SK-N-SH (cell line): Measurements from ENCODE around the gene HSF5. TPM values are rescaled to one million over a fixed set of nuclear protein-coding genes. Genes with fewer than 3 reads are reported as not detected.

ENCODE experiments used
- CTCF ChIA-PET: fragments of 300-600, 350-600 bp; formaldehyde crosslinking; extraction: SDS; loops from one replicate; lab custom pipeline; 2021; lab: Yijun Ruan, JAX
- POLR2A ChIA-PET: fragments of 350-600 bp; sonication (Branson Sonifier 250); formaldehyde crosslinking; extraction: SDS; loops from one replicate; lab custom pipeline; 2020; ENCODE audit warnings: antibody characterized with exemption, inconsistent platforms; lab: Yijun Ruan, JAX
- DNase-seq: peaks from one replicate; pipeline ENCODE4 v3.0.0; 2012
- H2AFZ ChIP-seq: fragments of 200-600 bp; sonication (generic); 2 replicates; pipeline ENCODE4 v1.8.1; 2016; ENCODE audit warnings: antibody characterized with exemption, mild to moderate bottlenecking, low read depth
- H3F3A ChIP-seq: fragments of 200-600 bp; sonication (generic); replicated peaks from 2 replicates; pipeline ENCODE3; 2016; ENCODE audit warnings: antibody characterized with exemption, mild to moderate bottlenecking; ENCODE audit not compliant: insufficient read depth
- H3K27ac ChIP-seq, 2 experiments: fragments of 200-500 bp in 1 of 2; fragments of 200-600 bp in 1 of 2; sonication (Bioruptor generic) in 1 of 2; sonication (generic), shearing (Covaris generic) in 1 of 2; 2 replicates each; pipeline versions ENCODE4 v1.5.1 to v1.6.1; 2014 to 2016; ENCODE audit warnings: low read depth in 2 of 2, inconsistent platforms in 1 of 2, low read length in 1 of 2, mild to moderate bottlenecking in 1 of 2, mixed read lengths in 1 of 2
- H3K27me3 ChIP-seq: fragments of 200-600 bp; sonication (generic), shearing (Covaris generic); 2 replicates; pipeline ENCODE4 v1.6.1; 2016; ENCODE audit warnings: mixed run types; ENCODE audit not compliant: insufficient read depth
- H3K36me3 ChIP-seq, 2 experiments: fragments of 200-500 bp in 1 of 2; fragments of 200-600 bp in 1 of 2; sonication (Bioruptor generic) in 1 of 2; sonication (generic) in 1 of 2; replicated peaks in 1 of 2; 2 replicates each; pipeline versions ENCODE3 to v1.5.1; 2014 to 2016; ENCODE audit warnings: low read length in 1 of 2, mild to moderate bottlenecking in 1 of 2; ENCODE audit not compliant: insufficient read depth in 2 of 2, control insufficient read depth in 1 of 2
- H3K4me1 ChIP-seq, 2 experiments: fragments of 200-500 bp in 1 of 2; fragments of 200-600 bp in 1 of 2; sonication (Bioruptor generic) in 1 of 2; sonication (generic), shearing (Covaris generic) in 1 of 2; 2 replicates each; pipeline versions ENCODE4 v1.5.1 to v1.6.1; 2014 to 2016; ENCODE audit warnings: low read depth in 1 of 2, low read length in 1 of 2, mixed run types in 1 of 2; ENCODE audit not compliant: insufficient read depth in 2 of 2, control insufficient read depth in 1 of 2
- H3K4me2 ChIP-seq: fragments of 200-600 bp; sonication (generic), shearing (Covaris generic); 2 replicates; pipeline ENCODE4 v1.6.1; 2017; ENCODE audit warnings: mixed run types
- H3K4me3 ChIP-seq, 2 experiments: fragments of 200-500 bp in 1 of 2; fragments of 200-600 bp in 1 of 2; sonication (Bioruptor generic) in 1 of 2; sonication (generic), shearing (Covaris generic) in 1 of 2; 2 replicates each; pipeline versions ENCODE4 v1.5.1 to v1.8.1; 2014 to 2016; ENCODE audit warnings: low read depth in 2 of 2, inconsistent platforms in 1 of 2, low read length in 1 of 2, mild to moderate bottlenecking in 1 of 2, mixed read lengths in 1 of 2, moderate library complexity in 1 of 2
- H3K79me2 ChIP-seq: fragments of 200-600 bp; sonication (generic); 2 replicates; pipeline ENCODE4 v1.8.1; 2017; ENCODE audit warnings: mild to moderate bottlenecking; ENCODE audit not compliant: insufficient read depth
- H3K9ac ChIP-seq: fragments of 200-600 bp; sonication (generic); 2 replicates; pipeline ENCODE4 v1.6.1; 2017; ENCODE audit warnings: mixed run types
- H3K9me2 ChIP-seq: fragments of 200-600 bp; sonication (generic); 2 replicates; pipeline ENCODE4 v1.6.1; 2017; ENCODE audit warnings: mixed run types
- H3K9me3 ChIP-seq: fragments of 200-600 bp; sonication (generic); 2 replicates; pipeline ENCODE4 v1.6.1; 2017; ENCODE audit warnings: mixed run types, mild to moderate bottlenecking, moderate library complexity
- H4K20me1 ChIP-seq: fragments of 200-600 bp; sonication (generic); 2 replicates; pipeline ENCODE4 v1.6.1; 2017; ENCODE audit warnings: mild to moderate bottlenecking, mixed run types; ENCODE audit not compliant: insufficient read depth
- CHD2 ChIP-seq: fragments of 150-350 bp; IDR thresholded peaks from 2 replicates; pipeline ENCODE4 v1.6.1; 2018; ENCODE audit warnings: low read length; ENCODE audit not compliant: partially characterized antibody
- FOSL2 ChIP-seq: IDR thresholded peaks from 2 replicates; pipeline ENCODE4 v1.4.0; 2012; ENCODE audit warnings: low read depth, mild to moderate bottlenecking, moderate library complexity, borderline replicate concordance
- GABPA ChIP-seq: IDR thresholded peaks from 2 replicates; pipeline ENCODE4 v1.4.0; 2012; ENCODE audit warnings: low read depth, mild to moderate bottlenecking
- GATA2 ChIP-seq: sonication (generic); formaldehyde crosslinking; IDR thresholded peaks from 2 replicates; pipeline ENCODE4 v1.5.0; 2020; ENCODE audit warnings: mild to moderate bottlenecking, missing genetic modification reagents
- MXI1 ChIP-seq: IDR thresholded peaks from 2 replicates; pipeline ENCODE4 v1.6.1; 2012; ENCODE audit warnings: mild to moderate bottlenecking, low read depth, low read length, improper control_type of control experiment
- POLR2AphosphoS5 ChIP-seq: IDR thresholded peaks from 2 replicates; pipeline ENCODE4 v1.6.1; 2012; ENCODE audit warnings: low read depth, low read length
- SMC3 ChIP-seq: IDR thresholded peaks from 2 replicates; pipeline ENCODE4 v1.6.1; 2012; ENCODE audit warnings: low read depth, low read length, improper control_type of control experiment
- WGBS: methylation state at CpG from one replicate; pipeline ENCODE4 v1.1.6; 2017; ENCODE audit warnings: low lambda C conversion rate; 5-methylcytosine and 5-hydroxymethylcytosine counted together
- polyA plus RNA-seq, 3 experiments: library from polyadenylated mRNA; depleted of rRNA; stranded (reverse); fragments of >200 nt; gene quantifications; 2 replicates each; pipeline ENCODE4 v1.2.3, GENCODE V29; 2012
- TF ChIP-seq, protein P1 (sequence below): fragments of 150-350 bp; IDR thresholded peaks from 2 replicates; pipeline ENCODE4 v1.6.1; 2016; ENCODE audit warnings: mild to moderate bottlenecking, low read depth, low read length
- TF ChIP-seq, protein P2 (sequence below): IDR thresholded peaks from 2 replicates; pipeline ENCODE4 v1.6.1; 2012; ENCODE audit warnings: mild to moderate bottlenecking, low read depth, low read length, moderate library complexity
- TF ChIP-seq, protein P3 (sequence below): fragments of 200-600 bp; sonication (generic); IDR thresholded peaks from 2 replicates; pipeline ENCODE4 v1.6.1; 2017; ENCODE audit warnings: antibody characterized with exemption, mild to moderate bottlenecking, moderate library complexity

The HSF5 gene
- polyA plus RNA-seq, 1 of the 3 experiments (the other 2 are of a cell fraction), result not detected

DNA sequence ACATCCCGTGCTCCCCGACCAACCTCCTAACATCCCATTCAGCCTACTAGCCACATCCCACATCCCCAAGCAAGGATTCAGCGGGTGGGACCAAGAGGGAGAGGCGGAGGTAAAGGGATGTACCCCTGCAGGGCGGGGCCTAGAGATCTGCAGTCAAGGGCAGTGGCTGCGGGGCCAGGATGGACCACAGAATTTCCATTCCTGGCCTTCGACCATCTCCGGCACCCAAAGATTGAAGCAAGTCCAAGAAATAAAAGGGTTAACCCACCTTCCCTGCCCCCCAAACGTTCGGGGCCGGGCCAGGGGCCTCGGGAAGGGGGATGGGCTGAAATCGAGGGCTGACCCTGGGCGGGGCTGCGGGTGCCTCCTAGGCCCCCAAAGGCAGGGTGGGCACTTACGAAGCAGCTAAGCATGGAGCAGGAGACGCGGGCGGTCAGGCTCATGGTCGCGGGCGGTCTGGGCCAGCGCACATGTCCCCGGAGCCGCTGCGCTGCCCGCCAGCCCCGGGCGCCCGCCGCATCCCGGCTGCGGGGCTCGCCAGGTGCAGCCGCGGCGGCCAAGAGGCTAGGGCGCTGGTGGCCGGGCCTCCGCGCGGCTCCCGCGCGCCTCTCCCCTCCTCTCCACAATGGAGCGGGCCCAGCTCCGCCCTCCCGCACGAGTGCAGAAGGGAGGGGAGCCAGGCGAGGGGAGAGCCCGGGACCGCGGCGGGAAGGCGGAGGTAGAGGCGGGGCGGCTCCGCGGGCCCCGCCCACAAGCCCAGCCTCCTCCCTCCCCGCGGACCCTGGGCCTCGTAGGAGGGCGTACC is 26.0 kb upstream of the HSF5 start, which contains the start of gene MTMR4 (continued):
- TF ChIP-seq, protein P1, sequence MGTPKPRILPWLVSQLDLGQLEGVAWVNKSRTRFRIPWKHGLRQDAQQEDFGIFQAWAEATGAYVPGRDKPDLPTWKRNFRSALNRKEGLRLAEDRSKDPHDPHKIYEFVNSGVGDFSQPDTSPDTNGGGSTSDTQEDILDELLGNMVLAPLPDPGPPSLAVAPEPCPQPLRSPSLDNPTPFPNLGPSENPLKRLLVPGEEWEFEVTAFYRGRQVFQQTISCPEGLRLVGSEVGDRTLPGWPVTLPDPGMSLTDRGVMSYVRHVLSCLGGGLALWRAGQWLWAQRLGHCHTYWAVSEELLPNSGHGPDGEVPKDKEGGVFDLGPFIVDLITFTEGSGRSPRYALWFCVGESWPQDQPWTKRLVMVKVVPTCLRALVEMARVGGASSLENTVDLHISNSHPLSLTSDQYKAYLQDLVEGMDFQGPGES, result no peak
- no peak for TF ChIP-seq GATA2 (CRISPR knock-in tag)
- TF ChIP-seq CHD2, result peak; percentile 26
- no peak for TF ChIP-seq SMC3
- no peak for TF ChIP-seq FOSL2
- peak; percentile 28; the same call in 1 of the 2 replicates for TF ChIP-seq POLR2AphosphoS5
- TF ChIP-seq, protein P2, sequence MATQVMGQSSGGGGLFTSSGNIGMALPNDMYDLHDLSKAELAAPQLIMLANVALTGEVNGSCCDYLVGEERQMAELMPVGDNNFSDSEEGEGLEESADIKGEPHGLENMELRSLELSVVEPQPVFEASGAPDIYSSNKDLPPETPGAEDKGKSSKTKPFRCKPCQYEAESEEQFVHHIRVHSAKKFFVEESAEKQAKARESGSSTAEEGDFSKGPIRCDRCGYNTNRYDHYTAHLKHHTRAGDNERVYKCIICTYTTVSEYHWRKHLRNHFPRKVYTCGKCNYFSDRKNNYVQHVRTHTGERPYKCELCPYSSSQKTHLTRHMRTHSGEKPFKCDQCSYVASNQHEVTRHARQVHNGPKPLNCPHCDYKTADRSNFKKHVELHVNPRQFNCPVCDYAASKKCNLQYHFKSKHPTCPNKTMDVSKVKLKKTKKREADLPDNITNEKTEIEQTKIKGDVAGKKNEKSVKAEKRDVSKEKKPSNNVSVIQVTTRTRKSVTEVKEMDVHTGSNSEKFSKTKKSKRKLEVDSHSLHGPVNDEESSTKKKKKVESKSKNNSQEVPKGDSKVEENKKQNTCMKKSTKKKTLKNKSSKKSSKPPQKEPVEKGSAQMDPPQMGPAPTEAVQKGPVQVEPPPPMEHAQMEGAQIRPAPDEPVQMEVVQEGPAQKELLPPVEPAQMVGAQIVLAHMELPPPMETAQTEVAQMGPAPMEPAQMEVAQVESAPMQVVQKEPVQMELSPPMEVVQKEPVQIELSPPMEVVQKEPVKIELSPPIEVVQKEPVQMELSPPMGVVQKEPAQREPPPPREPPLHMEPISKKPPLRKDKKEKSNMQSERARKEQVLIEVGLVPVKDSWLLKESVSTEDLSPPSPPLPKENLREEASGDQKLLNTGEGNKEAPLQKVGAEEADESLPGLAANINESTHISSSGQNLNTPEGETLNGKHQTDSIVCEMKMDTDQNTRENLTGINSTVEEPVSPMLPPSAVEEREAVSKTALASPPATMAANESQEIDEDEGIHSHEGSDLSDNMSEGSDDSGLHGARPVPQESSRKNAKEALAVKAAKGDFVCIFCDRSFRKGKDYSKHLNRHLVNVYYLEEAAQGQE, result no peak

DNA sequence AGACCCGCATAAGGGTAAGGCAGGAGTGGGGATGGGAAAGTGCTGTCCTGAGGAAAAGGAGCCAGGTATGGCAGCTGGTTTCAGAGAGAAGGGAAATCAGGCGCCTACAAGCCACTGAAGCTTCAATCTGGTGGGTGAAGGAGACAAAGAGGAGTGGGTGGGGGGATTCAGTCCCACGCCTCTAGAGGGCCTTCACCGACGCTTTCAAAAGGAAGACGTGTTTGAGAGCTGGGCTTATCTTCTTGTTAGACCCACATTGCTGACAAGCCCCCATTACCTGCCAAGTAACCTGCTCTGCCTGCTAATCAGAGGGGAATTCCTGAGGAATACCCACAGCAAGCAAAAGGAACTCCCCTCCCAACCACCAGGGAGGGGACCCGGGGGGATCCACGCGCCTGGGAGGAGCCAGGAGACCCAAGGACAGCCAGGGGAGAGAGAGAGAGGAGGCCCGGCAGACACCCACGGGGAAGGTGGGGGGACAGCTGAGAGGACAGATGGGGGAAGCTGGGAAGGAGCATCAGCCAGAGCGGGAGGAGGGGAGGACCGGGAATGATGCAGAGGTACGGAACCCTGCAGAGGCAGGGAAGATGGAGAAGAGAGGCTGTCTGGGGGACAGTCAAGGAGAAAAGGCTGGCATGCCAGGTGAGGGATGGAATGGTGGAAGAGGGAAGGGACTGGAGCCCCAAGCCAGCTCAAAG is 25.2 kb upstream of the HSF5 start:
- H3K4me3 ChIP-seq, result peak overlapping the region; percentile 80 to 81
- peak overlapping the region in 1 of 2 experiments; percentile 88; a peak in 1 of 4 replicates for H3K27ac ChIP-seq
- H3K9me2 ChIP-seq, result no peaks in the 10 kb centered on the region
- peaks cover 19% of the 10 kb centered on the region for H3K79me2 ChIP-seq
- peaks cover 18% of the 10 kb centered on the region for H3F3A ChIP-seq
- peak overlapping the region; percentile 72 for H3K9ac ChIP-seq
- peaks cover 27 to 47% of the 10 kb centered on the region in 2 experiments for H3K36me3 ChIP-seq
- H4K20me1 ChIP-seq, result no peaks in the 10 kb centered on the region; the same call in 1 of the 2 replicates
- TF ChIP-seq, protein P3, sequence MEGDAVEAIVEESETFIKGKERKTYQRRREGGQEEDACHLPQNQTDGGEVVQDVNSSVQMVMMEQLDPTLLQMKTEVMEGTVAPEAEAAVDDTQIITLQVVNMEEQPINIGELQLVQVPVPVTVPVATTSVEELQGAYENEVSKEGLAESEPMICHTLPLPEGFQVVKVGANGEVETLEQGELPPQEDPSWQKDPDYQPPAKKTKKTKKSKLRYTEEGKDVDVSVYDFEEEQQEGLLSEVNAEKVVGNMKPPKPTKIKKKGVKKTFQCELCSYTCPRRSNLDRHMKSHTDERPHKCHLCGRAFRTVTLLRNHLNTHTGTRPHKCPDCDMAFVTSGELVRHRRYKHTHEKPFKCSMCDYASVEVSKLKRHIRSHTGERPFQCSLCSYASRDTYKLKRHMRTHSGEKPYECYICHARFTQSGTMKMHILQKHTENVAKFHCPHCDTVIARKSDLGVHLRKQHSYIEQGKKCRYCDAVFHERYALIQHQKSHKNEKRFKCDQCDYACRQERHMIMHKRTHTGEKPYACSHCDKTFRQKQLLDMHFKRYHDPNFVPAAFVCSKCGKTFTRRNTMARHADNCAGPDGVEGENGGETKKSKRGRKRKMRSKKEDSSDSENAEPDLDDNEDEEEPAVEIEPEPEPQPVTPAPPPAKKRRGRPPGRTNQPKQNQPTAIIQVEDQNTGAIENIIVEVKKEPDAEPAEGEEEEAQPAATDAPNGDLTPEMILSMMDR, result peak; percentile 13
- TF ChIP-seq GABPA, result no peak
- TF ChIP-seq MXI1, result no peak
- DNase-seq, result peak; percentile 69
- ChIA-PET CTCF (interaction anchor here (0.7 to 3.6 kb wide), 6 partner anchors 10 to 205 kb away, joined by 3 to 12 read pairs (median 3); no protein-coding TSS in a partner anchor), POLR2A (interaction anchor here (0.6 to 3.1 kb wide), 11 partner anchors 8 to 179 kb away, joined by 3 to 13 read pairs (median 5); partner anchors contain the start of genes RAD51C, SUPT4H1 and TEX14)
- no peaks in the 10 kb centered on the region for H3K27me3 ChIP-seq
- peak overlapping the region; percentile 81; the same call in 1 of the 2 replicates for H2AFZ ChIP-seq
- H3K9me3 ChIP-seq, result no peaks in the 10 kb centered on the region
- peaks cover 7 to 31% of the 10 kb centered on the region in 2 experiments; a peak in 2 of 4 replicates for H3K4me1 ChIP-seq
- H3K4me2 ChIP-seq, result peak overlapping the region; percentile 92
- WGBS, result 39% methylated on average over 14 of the region's 14 CpGs
